Tibial nerve (tissue), 4 donors: ENCODE data around the gene OMD.

ENCODE experiments used
- CTCF ChIP-seq, 5 experiments: fragments of 200-600 bp in 3 of 5; fragments of 450-650 bp in 2 of 5; sonication (generic) in 3 of 5; IDR thresholded peaks; one replicate each; pipeline ENCODE4 v1.5.1; 2016 to 2019; ENCODE audit warnings: antibody characterized with exemption in 5 of 5, mild to moderate bottlenecking in 3 of 5, moderate library complexity in 2 of 5
- EP300 ChIP-seq, 2 donors: sonication (generic); formaldehyde crosslinking; IDR thresholded peaks; one replicate each; pipeline ENCODE4 v1.6.1; 2017; ENCODE audit warnings: antibody characterized with exemption in 2 of 2, mild to moderate bottlenecking in 1 of 2

- TF ChIP-seq CTCF (IDR thresholded peaks at IDR 0.05): no peak
- TF ChIP-seq EP300 (IDR thresholded peaks at IDR 0.05): no peak
Measured at GRCh38 chr9:92384375-92384774, 39.9 kb downstream of the OMD start.
